ENCODE data around the gene PSORS1C2. TPM values are rescaled to one million over a fixed set of nuclear protein-coding genes. Genes with fewer than 3 reads are reported as not detected.

Gene PSORS1C2
- polyA plus RNA-seq, 1 donor (not counting 4 experiments of a cell fraction or from before 2014, with no cell fraction given), result not detected

DNA sequence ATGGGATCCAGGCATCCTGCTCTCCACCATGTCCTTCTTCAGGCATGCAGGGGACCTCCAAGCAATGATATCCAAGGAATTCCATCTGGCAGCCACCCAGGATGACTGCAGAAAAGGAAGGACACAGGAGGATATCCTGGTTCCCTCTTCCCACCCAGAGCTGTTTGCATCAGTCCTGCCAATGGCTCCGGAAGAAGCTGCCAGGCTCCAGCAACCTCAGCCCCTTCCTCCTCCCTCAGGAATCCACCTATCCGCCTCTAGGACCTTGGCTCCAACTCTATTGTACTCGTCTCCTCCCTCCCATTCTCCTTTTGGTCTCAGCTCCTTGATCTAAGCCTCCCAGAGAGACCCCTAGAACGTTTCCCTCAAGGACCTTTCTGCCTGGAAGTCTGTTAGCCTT, 733 bp upstream of the PSORS1C2 start:
- H3K4me1 ChIP-seq (ENCODE audit: control insufficient read depth, extremely low read depth, insufficient read depth, low read length), result peaks cover 10% of the 10 kb centered on the region
- dilution Hi-C loops (cut with MboI; ENCODE audit: extremely low pct_ligation_motif_present, low sequenced_read_pairs), result no loop called here
- no peaks in the 10 kb centered on the region for H3K9me1 ChIP-seq (ENCODE audit: control insufficient read depth, extremely low read depth, insufficient read depth, low read length)
- no peaks in the 10 kb centered on the region for H3K79me2 ChIP-seq (ENCODE audit: control insufficient read depth, insufficient read depth, low read length)
- H3K4me3 ChIP-seq (ENCODE audit: control insufficient read depth in 2 of 3, extremely low read depth in 1 of 3, insufficient read depth in 2 of 3, low read depth in 1 of 3, low read length in 3 of 3), result no peak overlapping the region
- FAIRE-seq, result peak; percentile 44
- no peak overlapping the region for H2AFZ ChIP-seq (ENCODE audit: control insufficient read depth, low read length)
- peaks cover under 1 to 3% of the 10 kb centered on the region in 2 experiments for H3K36me3 ChIP-seq (ENCODE audit: control insufficient read depth in 2 of 2, extremely low read depth in 1 of 2, insufficient read depth in 2 of 2, low read length in 2 of 2)
- H4K20me1 ChIP-seq (ENCODE audit: control insufficient read depth, extremely low read depth, insufficient read depth, low read length), result no peaks in the 10 kb centered on the region
- H3K9ac ChIP-seq (ENCODE audit: control insufficient read depth, extremely low read depth, insufficient read depth, low read length), result no peak overlapping the region
- no peak for TF ChIP-seq EZH2 (IDR thresholded peaks at IDR 0.05; ENCODE audit: low read length)
- TF ChIP-seq, protein P1, sequence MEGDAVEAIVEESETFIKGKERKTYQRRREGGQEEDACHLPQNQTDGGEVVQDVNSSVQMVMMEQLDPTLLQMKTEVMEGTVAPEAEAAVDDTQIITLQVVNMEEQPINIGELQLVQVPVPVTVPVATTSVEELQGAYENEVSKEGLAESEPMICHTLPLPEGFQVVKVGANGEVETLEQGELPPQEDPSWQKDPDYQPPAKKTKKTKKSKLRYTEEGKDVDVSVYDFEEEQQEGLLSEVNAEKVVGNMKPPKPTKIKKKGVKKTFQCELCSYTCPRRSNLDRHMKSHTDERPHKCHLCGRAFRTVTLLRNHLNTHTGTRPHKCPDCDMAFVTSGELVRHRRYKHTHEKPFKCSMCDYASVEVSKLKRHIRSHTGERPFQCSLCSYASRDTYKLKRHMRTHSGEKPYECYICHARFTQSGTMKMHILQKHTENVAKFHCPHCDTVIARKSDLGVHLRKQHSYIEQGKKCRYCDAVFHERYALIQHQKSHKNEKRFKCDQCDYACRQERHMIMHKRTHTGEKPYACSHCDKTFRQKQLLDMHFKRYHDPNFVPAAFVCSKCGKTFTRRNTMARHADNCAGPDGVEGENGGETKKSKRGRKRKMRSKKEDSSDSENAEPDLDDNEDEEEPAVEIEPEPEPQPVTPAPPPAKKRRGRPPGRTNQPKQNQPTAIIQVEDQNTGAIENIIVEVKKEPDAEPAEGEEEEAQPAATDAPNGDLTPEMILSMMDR (optimal IDR thresholded peaks at IDR 0.05 in 1 of 3, IDR thresholded peaks at IDR 0.05 in 1 of 3, conservative IDR thresholded peaks at IDR 0.05 in 1 of 3; ENCODE audit: extremely low read depth in 1 of 3, insufficient read depth in 2 of 3, low read length in 3 of 3), result no peak
- H3K27ac ChIP-seq (ENCODE audit: control insufficient read depth, insufficient read depth, low read length), result no peak overlapping the region
- no peak overlapping the region for H3K4me2 ChIP-seq (ENCODE audit: control insufficient read depth, extremely low read depth, insufficient read depth, low read depth, low read length)
- DNase-seq (ENCODE audit: low read depth, low spot score), result no peak
- no peaks in the 10 kb centered on the region for H3K27me3 ChIP-seq (ENCODE audit: control insufficient read depth, extremely low read depth, insufficient read depth, low read length)
- no peaks in the 10 kb centered on the region for H3K9me3 ChIP-seq (ENCODE audit: control insufficient read depth, low read depth, low read length)

DNA sequence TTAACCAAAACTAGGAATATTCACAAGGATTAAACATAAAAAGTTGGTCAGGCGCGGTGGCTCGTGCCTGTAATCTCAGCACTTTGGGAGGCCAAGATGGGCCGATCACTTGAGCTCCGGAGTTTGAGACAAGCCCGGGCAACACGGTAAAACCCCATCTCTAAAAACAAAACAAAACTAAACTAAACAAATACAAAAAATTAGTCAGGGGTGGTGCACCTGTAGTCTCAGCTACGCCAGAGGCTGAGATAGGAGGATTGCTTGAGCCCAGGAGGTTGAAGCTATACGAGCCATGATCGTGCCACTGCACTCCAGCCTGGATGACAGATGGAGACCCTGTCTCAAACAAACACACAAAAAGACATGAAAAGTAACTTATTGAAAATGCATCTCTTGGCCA, 3.2 kb downstream of the PSORS1C2 start:
- no peaks in the 10 kb centered on the region for H3K9me1 ChIP-seq (ENCODE audit: control insufficient read depth, extremely low read depth, insufficient read depth, low read length)
- no peak for FAIRE-seq
- no peak overlapping the region for H3K4me2 ChIP-seq (ENCODE audit: control insufficient read depth, extremely low read depth, insufficient read depth, low read depth, low read length)
- no peak overlapping the region for H3K4me3 ChIP-seq (ENCODE audit: control insufficient read depth in 2 of 3, extremely low read depth in 1 of 3, insufficient read depth in 2 of 3, low read depth in 1 of 3, low read length in 3 of 3)
- dilution Hi-C loops (cut with MboI; ENCODE audit: extremely low pct_ligation_motif_present, low sequenced_read_pairs), result no loop called here
- no peaks in the 10 kb centered on the region for H3K9me3 ChIP-seq (ENCODE audit: control insufficient read depth, low read depth, low read length)
- H3K27me3 ChIP-seq (ENCODE audit: control insufficient read depth, extremely low read depth, insufficient read depth, low read length), result no peaks in the 10 kb centered on the region
- TF ChIP-seq, protein P1 (optimal IDR thresholded peaks at IDR 0.05 in 1 of 3, IDR thresholded peaks at IDR 0.05 in 1 of 3, conservative IDR thresholded peaks at IDR 0.05 in 1 of 3; ENCODE audit: extremely low read depth in 1 of 3, insufficient read depth in 2 of 3, low read length in 3 of 3), result no peak
- no peak for TF ChIP-seq EZH2 (IDR thresholded peaks at IDR 0.05; ENCODE audit: low read length)
- no peaks in the 10 kb centered on the region for H4K20me1 ChIP-seq (ENCODE audit: control insufficient read depth, extremely low read depth, insufficient read depth, low read length)
- peaks cover 8% of the 10 kb centered on the region for H3K4me1 ChIP-seq (ENCODE audit: control insufficient read depth, extremely low read depth, insufficient read depth, low read length)
- no peak overlapping the region for H3K27ac ChIP-seq (ENCODE audit: control insufficient read depth, insufficient read depth, low read length)
- no peaks in the 10 kb centered on the region for H3K36me3 ChIP-seq (ENCODE audit: control insufficient read depth in 2 of 2, extremely low read depth in 1 of 2, insufficient read depth in 2 of 2, low read length in 2 of 2)
- no peak for DNase-seq (ENCODE audit: low read depth, low spot score)
- no peaks in the 10 kb centered on the region for H3K79me2 ChIP-seq (ENCODE audit: control insufficient read depth, insufficient read depth, low read length)
- no peak overlapping the region for H3K9ac ChIP-seq (ENCODE audit: control insufficient read depth, extremely low read depth, insufficient read depth, low read length)
- H2AFZ ChIP-seq (ENCODE audit: control insufficient read depth, low read length), result no peak overlapping the region

All from keratinocyte (primary cell).